Erythroblast (primary cell): ENCODE data around the gene BTBD6.

ENCODE experiments used
- GATA1 ChIP-seq: IDR thresholded peaks from 2 replicates; pipeline ENCODE4 v1.6.1; 2011; ENCODE audit warnings: low read depth, mild to moderate bottlenecking, control low read depth, low read length, moderate library complexity
- POLR2A ChIP-seq: IDR thresholded peaks from 2 replicates; pipeline ENCODE4 v1.6.1; 2011; ENCODE audit warnings: mild to moderate bottlenecking, low read length

GRCh38 chr14:105253329-105253682 lies 5.0 kb downstream of the BTBD6 start:
- no peak for TF ChIP-seq POLR2A
- no peak for TF ChIP-seq GATA1
